Activated CD8-positive, alpha-beta memory T cell treated with anti-CD3 and anti-CD28 coated beads, Interleukin-2, amount 50 U/mL, for 24 hours (primary cell): Measurements from ENCODE around the gene PNMT.

ENCODE experiments used
- DNase-seq: peaks from one replicate; pipeline ENCODE4 v3.0.0-alpha.2; 2020; ENCODE audit errors: extremely low read depth

The PNMT gene

DNA sequence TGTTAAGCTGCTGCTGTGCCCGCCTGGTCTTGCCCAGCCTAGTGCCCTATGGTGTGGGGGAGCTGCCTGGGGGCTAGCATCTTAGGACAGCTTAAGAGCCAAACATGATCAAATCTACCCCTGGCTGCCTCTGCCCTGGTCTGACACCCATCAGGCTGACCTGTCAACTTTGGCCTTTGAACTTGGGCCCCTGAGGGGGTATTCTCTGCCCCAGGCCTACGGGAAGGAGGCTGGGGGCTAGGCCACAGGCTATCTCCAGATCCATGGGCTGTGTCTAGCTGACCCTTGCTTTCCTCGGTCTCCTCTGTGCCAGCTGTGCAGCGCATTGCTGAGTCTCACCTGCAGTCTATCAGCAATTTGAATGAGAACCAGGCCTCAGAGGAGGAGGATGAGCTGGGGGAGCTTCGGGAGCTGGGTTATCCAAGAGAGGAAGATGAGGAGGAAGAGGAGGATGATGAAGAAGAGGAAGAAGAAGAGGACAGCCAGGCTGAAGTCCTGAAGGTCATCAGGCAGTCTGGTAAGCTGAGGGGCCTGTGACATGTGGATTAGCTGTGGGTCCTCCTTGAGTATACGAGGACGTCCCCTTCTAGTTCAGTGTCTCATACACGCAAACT is 34.6 kb upstream of the PNMT start:
- DNase-seq, result no peak

DNA sequence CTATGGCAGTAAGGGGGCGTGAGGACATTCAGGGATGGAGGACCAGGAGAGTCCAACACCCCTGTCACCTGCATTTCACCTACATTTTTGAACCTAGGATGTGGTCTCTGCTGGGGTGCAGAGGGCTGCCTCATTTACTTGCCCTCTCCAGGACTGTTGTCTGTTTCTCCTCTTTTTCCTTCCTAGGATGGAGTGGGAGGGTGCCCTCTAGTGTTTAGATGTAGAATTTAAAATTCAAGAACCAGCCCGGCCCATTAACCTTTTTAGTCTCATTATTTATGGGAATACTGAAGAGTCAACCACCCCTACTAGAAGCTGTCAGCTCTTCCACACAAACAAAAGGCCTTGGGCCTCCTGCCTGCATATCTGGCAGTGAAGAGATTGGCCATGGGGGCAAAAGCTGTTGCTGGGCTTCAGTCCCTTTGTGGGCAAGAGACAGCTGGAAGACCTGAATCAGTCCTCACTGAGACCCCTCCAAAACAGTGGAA is 33.8 kb upstream of the PNMT start:
- DNase-seq, result no peak

DNA sequence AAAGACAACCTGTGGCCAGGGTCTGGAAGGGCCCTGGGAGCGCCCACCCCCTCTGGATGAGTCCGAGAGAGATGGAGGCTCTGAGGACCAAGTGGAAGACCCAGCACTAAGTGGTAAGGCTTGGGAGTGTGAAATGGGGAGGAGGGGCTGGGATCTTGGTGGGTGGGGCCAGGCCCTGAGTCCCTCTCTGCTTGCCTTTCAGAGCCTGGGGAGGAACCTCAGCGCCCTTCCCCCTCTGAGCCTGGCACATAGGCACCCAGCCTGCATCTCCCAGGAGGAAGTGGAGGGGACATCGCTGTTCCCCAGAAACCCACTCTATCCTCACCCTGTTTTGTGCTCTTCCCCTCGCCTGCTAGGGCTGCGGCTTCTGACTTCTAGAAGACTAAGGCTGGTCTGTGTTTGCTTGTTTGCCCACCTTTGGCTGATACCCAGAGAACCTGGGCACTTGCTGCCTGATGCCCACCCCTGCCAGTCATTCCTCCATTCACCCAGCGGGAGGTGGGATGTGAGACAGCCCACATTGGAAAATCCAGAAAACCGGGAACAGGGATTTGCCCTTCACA is 32.6 kb upstream of the PNMT start:
- DNase-seq, result no peak

DNA sequence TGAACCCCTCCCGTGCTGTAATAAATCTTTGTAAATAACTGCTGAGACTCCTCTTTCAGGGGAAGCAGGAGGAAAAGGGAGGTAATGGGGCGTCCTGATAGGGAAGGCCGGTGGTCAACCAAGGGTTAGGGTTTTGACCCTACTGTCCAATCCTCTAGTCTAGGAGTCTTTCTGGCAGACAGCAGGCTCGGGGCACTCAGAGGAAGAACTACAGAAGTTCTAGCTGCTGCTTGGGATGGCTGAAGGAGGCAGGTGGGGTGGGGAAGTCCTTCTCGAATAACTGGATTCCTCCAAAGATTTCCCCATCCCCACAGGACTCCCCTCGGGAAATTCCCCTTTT is 31.7 kb upstream of the PNMT start:
- no peak for DNase-seq

DNA sequence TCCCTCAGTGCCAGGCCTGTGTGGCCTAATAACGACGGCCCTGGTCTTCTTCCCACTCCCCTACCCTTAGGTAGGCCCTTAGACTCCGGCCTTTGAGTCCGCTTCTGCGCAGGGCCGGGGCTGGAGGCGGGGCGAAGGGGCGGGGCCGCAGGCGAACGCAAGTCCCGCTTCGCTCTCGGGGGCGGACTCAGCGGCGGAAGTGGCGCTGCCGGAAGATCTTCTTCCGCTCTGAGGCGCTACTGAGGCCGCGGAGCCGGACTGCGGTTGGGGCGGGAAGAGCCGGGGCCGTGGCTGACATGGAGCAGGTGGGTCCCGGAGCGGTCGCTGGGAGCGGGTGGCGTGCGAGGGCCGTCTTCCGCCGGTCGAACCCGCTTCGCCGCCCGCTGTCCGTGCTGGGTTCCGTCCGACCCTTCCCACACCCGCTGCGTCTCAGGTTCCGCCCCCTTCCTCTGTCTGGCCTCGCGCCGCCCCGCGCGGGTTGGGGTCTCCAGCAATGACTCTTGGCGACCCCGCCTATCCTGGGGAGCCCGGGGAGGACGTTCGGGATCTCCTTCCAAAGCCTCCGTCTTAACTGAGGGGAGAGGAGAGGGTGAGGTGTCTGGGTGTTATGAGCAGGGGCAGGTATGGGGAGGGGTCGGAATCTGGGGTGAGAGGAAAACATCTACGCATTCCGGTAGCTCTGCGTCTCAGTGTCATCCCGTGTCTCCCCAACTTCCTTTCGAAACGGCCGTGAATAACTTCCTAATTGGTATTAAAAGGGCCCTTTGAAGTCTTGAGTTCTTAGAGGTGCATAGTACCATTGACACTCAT is 31.1 kb upstream of the PNMT start, which contains the start of gene STARD3:
TSS of gene STARD3 (plus strand) at position 218 of the 810 bp plus-strand sequence. CDS start 16,388 bp downstream, outside the sequence.
- peak; percentile 79 for DNase-seq

DNA sequence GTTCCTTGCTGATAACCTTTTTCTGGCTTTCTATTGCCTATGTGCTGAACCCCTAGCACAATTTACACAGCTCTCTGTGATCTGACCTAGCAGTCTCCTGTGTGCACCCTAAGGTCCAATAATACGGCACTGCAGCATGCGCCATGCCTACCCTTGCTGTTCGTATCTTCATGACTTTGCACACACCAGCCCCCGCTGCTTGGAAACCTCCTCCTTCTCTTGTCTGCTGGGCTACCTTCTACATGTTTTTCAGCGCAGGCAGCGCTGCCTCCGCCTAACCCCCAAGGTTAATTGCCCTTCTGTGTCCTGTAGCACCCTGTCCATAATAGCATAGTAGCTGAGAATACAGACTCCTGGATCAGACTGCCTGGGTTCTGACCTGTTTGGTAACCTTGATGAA is 29.9 kb upstream of the PNMT start:
- no peak for DNase-seq

DNA sequence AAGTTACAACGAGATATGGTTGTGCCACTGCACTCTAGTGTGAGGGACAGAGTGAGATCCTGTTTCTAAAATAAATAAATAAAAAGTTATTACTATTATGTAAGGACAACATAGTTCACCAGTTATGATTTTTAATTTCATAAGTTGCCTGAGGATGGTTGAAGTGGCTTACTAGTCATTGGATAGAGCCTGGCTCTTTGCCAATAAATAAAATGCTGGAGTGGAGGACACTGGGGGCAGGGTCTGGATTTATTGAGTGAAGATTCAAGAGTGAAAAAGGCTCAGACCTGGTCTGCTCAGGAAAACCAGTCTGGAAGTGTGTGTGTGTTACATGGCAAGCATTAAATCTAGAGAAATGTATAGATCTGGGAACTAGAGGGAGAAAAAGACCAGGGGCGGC is 29.2 kb upstream of the PNMT start:
- no peak for DNase-seq

DNA sequence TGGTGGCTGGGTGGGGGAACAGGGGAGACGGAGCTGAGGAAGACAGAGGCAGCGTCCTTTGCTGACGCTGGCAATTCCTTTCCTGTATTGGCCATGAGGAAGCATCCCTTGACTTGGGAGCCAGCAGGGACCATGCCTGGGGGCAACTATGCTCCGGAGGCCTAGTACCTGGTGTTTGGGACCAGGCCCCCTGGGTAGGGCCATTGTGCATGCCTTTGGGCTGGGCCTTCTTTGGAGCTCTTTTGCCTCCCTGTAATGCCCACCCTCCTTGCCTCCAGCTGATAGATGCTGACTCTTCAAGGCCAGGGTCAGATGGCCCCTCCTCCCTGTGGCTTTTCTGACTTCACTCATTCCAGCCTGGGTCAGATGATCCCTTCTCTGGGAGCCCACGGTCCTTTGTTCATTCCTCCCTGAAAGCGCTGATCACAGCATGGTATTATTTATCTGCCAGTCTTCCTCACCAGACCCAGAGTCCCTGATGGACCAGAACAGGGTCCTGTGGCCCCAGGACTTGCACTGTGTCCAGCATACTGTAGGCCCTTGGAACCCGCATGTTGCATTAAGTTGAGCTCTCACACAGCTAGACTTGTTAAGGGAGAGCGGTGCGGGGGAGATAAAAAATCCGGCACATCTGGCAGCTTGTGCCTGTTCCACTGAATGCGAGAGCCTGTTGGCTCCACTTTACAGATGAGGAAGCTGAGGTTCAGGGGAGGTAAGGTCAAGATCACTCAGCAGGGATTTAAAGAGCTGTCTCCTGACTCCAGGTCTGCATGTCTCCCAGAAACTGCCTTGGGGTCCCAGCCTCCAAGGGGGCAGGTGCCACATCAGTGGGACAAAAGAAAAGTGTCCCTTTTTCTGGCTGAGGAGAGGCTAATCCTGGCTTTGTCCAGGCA is 28.4 kb upstream of the PNMT start:
- no peak for DNase-seq

DNA sequence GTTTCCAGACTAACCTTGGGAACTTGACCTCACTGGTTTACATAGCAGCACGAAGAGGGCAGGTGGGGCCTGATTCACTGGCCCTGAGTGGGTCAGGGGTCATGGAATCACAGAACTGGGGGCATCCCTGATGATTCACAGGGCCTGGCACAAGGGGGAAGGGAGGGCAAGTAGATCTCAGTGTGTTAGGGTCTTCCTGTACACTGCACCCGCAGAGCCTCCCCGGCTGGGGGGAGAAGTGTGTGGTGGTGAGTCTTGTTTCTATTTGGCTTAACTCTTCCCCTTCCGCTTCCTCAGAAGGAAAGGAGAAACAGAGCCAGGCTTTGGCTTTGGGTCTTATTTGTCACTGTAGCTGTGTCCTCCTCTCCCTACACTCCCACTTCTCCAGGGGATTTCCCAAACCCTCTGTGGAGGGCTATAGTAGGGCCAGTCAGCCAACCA is 27.6 kb upstream of the PNMT start:
- no peak for DNase-seq

DNA sequence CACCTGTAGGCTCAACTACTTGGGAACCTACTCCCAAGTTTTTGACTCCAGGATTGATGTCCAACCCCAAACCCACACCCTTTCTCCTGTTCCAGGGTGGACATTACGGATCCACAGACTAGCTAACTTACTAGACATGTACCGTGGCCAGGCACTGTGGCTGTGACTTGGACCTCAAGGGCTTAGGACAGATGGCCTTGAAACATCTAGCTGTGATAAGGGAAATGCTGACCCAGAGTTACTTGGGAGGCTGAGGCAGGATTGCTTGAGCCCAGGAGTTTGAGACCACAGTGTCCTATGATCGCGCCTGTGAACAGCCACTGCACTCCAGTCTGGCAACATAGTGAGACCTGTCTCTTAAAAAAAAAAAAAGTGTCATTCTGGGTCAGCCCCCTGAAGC is 27.2 kb upstream of the PNMT start:
- no peak for DNase-seq

DNA sequence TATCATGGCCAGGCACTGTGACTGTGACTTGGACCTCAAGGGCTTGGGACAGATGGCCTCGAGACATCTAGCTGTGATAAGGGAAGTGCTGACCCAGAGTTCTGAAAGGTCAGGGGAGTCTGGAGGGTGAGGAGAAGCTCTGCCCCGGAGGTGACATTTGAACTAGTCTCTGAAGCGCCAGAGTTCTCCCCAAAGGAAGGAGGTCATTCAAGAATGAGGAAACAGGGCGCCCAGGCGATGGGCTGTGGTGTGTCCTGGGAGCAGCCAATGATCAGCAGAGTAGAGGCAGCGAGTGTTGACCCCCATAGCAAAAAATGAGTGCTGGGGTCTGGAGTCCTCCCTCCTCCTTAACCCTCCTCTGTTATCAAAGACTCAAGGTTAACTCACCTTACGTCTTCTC is 26.4 kb upstream of the PNMT start:
- no peak for DNase-seq

DNA sequence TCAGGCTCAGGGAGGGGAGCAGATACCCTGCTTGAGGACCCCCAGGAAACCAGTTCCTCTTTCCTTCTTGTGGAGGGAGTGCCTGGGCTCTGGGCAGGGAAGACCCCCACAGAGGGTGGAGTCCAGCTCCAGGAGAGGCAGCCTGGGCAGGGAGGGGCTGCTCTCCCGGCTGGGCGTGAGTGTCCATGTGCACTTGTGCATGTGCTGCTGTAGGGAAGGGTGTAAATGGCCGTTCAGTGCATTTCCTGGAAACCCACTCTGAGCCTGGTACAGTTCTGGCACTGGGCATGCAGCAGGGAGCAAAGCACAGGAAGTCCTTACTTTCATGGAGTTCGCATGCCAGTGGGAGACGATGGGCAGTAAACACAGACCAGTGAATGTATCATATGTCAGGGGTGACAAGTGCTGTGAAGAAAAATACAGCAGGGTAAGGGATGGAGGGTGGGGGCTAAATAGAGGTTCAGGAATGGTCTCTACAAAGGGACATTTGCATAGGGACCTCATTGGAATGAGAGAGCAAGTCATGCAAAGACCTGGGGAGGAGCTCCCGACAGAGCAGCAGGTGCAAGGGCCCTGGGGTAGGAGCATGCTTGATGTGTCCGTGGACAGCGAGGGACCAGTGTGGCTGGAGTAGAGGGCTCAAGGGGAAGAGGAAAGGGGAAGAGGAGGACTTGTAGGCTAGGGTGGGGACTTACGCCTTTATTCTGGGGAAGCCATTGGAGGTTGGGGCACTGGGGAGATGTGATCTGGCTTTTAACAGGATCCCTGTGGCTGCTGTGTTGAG is 25.8 kb upstream of the PNMT start:
- DNase-seq, result no peak

DNA sequence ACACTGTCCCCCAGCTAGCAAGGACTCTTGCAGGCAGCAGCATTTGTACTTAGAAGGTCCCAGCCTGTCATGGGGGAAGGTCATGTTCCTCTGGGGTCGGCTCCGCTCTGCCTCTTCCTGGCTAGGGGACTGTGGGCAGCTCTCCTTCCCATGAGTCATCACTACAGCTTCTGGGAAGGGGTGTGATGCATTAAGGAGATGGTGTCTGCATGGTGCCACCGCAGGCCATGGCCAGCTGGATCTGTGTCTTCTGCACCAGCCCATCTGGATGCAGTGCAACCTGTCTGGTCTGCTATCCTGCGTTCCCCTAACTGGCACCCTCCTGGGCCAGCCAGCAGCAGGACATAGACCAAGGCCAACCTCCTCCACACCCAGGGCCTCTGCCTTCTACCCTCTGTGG is 25.0 kb upstream of the PNMT start:
- DNase-seq, result no peak

DNA sequence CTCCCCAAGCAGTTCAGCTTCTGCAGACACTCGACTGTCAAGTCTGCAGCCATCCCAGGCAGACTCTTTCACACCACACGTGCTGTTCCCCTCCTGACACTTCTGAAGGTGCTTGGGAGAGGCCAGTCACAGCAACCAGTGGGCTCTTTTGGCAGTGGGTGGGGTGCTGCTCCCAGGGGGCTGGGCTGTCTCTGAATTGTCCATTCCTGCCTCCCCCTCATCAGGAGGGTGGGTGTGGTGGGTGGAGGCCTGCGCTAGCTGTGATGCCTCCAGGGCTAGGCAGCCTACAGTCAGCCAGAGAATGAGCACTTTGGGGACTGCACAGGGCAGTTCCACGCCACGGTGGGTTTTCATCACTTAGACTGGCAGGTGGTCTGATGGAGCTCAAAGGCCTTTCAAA is 21.0 kb upstream of the PNMT start:
- no peak for DNase-seq

DNA sequence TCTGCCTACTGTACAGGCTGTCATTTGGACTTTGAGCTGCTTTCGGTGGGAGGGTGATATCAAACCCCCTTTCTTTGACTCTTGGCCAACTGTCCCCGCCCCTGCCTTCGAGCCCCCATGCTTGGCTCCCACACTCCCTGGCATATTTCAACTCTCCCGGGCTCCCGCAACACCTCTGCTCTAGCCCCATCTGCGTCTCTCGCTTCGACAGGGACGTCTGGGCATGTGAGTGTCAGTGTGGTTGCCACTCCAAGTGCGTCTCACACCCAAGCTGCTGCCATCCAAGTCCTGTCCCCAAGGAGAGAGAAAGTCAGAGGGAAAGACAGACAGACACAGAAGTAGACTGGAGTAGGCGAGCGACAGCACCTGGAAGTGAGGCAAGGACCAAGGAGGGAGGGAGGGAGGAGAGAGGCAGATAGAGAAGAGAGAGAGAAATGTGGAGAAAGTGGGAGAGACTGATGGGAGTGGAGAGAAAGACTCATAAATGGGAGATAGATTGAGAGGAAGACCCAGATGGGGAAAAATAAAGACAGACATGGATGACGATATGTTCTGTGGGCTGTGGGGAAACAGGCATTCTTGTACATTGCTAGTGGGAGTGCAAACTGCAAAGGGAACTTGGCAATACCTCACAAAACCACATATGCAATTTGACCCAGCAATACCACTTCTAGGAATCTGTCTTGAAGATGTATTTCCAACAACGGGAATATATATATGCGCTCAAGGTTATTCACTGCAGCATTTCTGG is 19.5 kb upstream of the PNMT start:
- no peak for DNase-seq

DNA sequence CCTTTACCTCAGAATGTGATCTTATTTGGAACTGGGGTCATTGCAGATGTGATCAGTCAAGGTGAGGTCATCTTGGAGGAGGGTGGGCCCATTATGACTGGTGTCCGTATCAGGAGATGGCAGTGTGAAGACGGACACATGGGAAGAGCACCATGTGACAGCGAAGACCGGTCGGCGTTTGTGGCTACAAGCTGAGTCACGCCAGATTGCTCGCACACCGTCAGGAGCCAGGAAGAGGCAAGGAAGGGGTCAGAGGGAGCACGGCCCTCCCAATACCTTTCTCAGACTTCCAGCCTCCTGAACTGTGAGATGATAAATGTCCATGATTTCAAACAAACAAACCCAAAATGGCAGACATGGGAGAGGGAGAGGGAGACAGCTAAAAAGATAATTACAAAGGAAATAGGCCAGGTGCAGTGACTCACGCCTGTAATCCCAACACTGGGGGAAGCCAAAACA is 18.1 kb upstream of the PNMT start:
- DNase-seq, result no peak

DNA sequence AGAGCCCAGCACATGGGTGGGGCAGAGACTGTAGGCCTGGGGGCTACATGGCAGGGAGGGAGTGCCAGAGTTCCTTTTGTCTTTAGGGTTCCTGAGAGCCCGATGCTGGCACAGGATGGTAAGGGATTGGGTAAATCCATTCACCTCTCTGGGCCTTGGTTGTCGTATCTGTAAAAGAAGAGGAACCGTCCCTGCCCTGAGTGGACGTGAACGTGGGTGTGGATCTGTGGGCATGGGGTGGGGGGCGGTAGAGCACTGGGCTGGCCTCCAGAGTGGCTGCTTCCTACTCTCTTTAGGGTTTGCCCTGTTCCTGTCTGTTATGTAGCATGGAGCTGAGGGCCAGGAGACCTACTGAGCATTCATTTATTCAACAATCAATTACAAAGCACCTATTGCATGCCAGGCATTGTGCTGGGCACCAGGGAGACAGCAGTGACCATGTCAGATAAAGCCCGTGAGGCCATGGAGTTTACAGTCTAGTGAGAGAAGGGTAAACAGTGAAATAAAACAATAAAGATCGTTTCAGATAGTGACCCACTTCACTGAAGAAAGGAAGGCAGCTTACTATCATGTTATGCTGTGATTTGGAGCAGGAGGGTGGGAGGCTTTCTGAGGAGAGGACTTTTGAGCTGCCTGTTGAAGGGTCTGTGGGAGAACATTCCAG is 16.2 kb upstream of the PNMT start:
- no peak for DNase-seq

DNA sequence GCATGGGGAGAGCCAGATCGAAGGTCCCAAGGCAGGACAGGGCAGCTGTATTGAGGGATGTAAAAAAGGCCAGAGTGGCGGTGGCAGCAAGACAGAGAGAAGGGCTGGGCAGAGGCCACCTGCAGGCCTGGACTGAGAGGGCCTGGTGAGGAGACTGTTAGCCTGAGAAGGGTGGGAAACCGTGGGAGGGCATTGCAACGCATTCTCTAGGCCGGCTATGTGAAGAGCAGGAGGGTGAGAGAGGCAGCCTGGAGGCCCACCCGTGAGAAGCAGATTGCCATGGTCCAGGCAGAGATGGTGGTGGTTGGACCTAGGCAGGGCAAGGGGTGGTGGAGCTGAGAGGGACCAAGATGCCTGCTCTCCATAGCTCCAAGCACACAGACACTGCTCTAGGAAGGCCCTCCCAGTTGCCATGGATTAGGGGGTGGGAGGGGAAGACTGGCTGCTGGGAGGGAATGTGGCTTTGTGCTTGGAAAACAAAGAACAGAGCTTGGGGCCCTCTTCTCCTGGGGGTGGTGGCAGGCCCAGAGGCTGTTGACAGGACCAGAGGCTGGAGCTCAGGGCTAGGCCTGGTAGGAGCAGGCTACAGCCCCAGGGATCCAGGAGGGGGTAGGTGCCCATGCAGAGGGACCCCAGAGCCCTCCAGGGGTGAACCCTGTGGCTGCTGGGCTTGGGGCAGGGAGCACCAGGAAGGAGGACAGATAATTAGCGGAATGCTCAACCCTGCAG is 15.5 kb upstream of the PNMT start:
- no peak for DNase-seq

DNA sequence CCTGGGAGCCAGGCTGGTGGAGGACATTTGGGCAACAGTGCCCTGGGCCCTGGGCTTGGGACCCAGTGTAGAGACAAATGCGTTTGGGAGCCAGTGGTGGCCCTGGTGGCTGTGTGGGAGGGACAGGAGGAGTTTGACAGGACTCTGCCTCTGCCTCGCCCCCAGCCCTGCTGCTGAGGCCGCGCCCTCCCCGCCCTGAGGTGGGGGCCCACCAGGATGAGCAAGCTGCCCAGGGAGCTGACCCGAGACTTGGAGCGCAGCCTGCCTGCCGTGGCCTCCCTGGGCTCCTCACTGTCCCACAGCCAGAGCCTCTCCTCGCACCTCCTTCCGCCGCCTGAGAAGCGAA is 15.0 kb upstream of the PNMT start:
- no peak for DNase-seq
